Right atrium auricular region (tissue), 2 donors: ENCODE data around the gene PAX3. TPM values are rescaled to one million over a fixed set of nuclear protein-coding genes. Genes with fewer than 3 reads are reported as not detected.

ENCODE experiments used
- DNase-seq: peaks from one replicate; pipeline ENCODE4 v3.0.0-alpha.2; 2019; ENCODE audit warnings: low spot score
- H3K27ac ChIP-seq, 2 donors: fragments of 200-600 bp; sonication (generic); 1 replicate in 1 of 2; 2 replicates in 1 of 2; pipeline ENCODE4 v1.5.1; 2016 to 2019
- H3K27me3 ChIP-seq, 2 donors: fragments of 200-600 bp; sonication (generic); one replicate each; pipeline versions ENCODE4 v1.5.1 to v1.6.0; 2017 to 2019
- H3K36me3 ChIP-seq: fragments of 200-600 bp; sonication (generic); one replicate; pipeline ENCODE4 v1.5.1; 2016
- H3K4me1 ChIP-seq, 2 donors: fragments of 200-600 bp; sonication (generic); one replicate each; pipeline versions ENCODE4 v1.5.1 to v1.6.0; 2017 to 2019
- H3K4me3 ChIP-seq, 2 donors: fragments of 200-600 bp; sonication (generic); 1 replicate in 1 of 2; 2 replicates in 1 of 2; pipeline ENCODE4 v1.5.1; 2017 to 2019; ENCODE audit warnings: mild to moderate bottlenecking in 1 of 2, moderate library complexity in 1 of 2
- H3K9me3 ChIP-seq, 2 donors: fragments of 200-600 bp; sonication (generic); one replicate each; pipeline ENCODE4 v1.5.1; 2019
- total RNA-seq, 2 donors: library from RNA; depleted of rRNA; stranded (reverse); fragments of >200 nt; gene quantifications; one replicate each; pipeline ENCODE4 v1.1.0, GENCODE V29; 2016
- TF ChIP-seq, protein P1 (sequence below), 2 donors: fragments of 200-600 bp; sonication (generic); IDR thresholded peaks; one replicate each; pipeline ENCODE4 v1.5.1; 2019; ENCODE audit warnings: antibody characterized with exemption in 2 of 2

The PAX3 gene
- total RNA-seq = 1 to 10 TPM in 1 of 2 donors, under 1 TPM in 1; 0.24 to 1.7 TPM

DNA sequence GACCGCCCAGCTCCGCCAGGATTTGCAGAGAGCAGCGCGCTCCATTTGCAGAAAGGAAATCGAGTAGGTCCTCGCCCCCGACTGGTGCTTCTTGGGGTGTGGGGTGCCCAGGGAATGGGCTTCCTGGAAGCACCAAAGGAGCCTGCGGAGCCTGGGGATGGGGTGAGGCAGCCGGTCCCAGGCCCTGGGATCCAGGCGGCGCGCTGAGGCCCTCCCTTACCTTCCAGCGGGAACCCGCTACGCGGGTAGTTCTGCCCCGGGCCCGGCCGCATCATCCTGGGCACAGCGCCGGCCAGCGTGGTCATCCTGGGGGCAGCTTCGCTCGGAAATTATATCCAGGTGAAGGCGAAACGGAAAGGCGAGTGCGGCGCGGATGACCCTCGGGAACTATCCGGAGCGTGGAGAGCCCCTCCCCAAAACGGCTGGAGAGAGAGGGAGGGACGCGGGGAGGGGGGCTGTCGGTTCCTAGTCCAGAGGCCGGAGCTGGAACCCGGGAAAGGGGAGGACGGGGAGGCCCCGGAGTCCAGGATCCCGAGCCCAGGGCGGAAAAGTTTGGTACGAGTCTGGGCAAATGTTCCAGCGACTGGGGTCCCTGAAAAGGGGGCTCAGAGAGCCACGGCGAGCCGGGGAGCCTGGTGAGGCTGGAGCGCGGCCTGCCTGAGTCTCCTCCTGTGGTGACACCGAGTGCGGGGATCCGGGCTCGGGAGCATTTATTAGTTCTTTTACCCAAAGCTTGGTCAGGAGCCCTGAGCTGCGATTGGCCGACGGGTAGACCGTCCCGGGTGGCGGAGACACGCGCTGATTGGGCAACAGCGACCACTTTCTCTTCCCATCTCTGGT, at the start of gene PAX3:
TSS of gene PAX3 (minus strand) at position 688 of the 840 bp plus-strand sequence. CDS start at position 305, 383 bp downstream.
- H3K27me3 ChIP-seq = peaks cover 80 to 87% of the 10 kb centered on the region in 2 donors
- peak within 1 kb of the TSS in 1 of 2 donors; percentile 24 for H3K4me3 ChIP-seq
- H3K4me1 ChIP-seq = peaks cover 0 to 44% of the 10 kb centered on the region in 2 donors
- H3K36me3 ChIP-seq = no peaks in the 10 kb centered on the region
- DNase-seq = peak; percentile 56
- TF ChIP-seq, protein P1, sequence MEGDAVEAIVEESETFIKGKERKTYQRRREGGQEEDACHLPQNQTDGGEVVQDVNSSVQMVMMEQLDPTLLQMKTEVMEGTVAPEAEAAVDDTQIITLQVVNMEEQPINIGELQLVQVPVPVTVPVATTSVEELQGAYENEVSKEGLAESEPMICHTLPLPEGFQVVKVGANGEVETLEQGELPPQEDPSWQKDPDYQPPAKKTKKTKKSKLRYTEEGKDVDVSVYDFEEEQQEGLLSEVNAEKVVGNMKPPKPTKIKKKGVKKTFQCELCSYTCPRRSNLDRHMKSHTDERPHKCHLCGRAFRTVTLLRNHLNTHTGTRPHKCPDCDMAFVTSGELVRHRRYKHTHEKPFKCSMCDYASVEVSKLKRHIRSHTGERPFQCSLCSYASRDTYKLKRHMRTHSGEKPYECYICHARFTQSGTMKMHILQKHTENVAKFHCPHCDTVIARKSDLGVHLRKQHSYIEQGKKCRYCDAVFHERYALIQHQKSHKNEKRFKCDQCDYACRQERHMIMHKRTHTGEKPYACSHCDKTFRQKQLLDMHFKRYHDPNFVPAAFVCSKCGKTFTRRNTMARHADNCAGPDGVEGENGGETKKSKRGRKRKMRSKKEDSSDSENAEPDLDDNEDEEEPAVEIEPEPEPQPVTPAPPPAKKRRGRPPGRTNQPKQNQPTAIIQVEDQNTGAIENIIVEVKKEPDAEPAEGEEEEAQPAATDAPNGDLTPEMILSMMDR (IDR thresholded peaks at IDR 0.05) = no peak
- H3K9me3 ChIP-seq = no peaks in the 10 kb centered on the region
- H3K27ac ChIP-seq = no peak within 1 kb of the TSS

DNA sequence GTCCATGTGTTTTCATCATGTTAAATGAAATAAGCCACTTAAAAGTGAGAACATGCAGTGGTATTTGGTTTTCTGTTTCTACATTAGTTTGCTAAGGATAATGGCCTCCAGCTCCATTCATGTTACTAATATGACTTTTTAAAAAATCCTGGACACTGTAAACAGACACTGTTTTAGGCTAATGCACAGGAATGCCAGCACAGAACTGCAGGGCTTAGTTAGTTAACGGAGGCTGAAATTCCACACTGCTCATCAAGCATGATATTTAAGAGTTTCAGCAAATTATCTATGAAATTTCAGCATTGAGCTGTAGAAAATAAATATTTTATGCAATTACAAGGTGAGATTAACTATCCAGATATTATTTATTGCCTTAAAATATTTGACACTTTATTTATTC, 42.5 kb upstream of the PAX3 start:
- TF ChIP-seq, protein P1 (IDR thresholded peaks at IDR 0.05) = no peak
- H3K4me1 ChIP-seq = no peaks in the 10 kb centered on the region
- no peaks in the 10 kb centered on the region for H3K27me3 ChIP-seq
- H3K36me3 ChIP-seq = no peaks in the 10 kb centered on the region
- no peaks in the 10 kb centered on the region for H3K9me3 ChIP-seq
- H3K4me3 ChIP-seq = no peak overlapping the region
- H3K27ac ChIP-seq = no peak overlapping the region
- DNase-seq = no peak

DNA sequence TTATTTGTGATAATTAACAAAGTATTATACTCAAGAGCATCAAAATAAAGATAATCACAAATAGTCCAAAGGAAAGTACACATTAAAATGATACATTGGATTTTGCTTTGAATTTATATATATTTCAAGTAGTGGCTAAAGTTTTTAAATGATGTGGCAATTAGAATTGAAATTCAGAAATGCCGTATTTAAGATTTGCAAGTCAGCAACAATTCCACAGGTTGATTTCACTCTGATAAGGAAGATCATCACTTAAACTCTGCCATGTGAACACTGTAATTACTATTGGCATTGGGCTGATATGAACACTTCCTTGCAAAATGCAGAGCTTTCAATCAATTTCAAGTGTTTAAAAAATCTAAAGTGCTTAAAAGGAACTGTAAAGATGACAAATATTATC, 39.6 kb upstream of the PAX3 start:
- no peak overlapping the region for H3K27ac ChIP-seq
- H3K36me3 ChIP-seq = no peaks in the 10 kb centered on the region
- H3K9me3 ChIP-seq = peaks cover 0 to 20% of the 10 kb centered on the region in 2 donors
- DNase-seq = no peak
- H3K27me3 ChIP-seq = no peaks in the 10 kb centered on the region
- H3K4me3 ChIP-seq = no peak overlapping the region
- no peaks in the 10 kb centered on the region for H3K4me1 ChIP-seq
- TF ChIP-seq, protein P1 (IDR thresholded peaks at IDR 0.05) = no peak

DNA sequence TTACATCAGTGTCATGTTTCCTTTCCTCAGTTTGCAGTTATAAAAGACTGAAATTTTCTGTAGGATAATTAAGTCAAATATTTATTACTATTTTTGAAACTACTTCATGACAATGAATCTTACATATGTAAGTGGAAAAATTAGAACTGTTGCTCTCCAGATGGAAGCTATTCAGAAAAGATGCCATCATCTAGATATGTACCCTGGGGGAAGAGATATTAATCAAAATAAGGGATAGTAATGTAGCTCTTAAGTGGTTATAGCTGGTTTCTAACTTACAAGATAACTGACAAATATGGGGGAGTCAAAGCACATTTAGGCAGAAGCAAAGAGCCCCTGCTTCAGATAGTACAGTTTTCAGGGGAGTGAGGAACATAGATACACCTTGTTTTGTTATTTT, 38.1 kb upstream of the PAX3 start:
- H3K27me3 ChIP-seq = no peaks in the 10 kb centered on the region
- TF ChIP-seq, protein P1 (IDR thresholded peaks at IDR 0.05) = no peak
- no peaks in the 10 kb centered on the region for H3K4me1 ChIP-seq
- H3K4me3 ChIP-seq = no peak overlapping the region
- H3K9me3 ChIP-seq = peaks cover 0 to 20% of the 10 kb centered on the region in 2 donors
- no peak for DNase-seq
- no peak overlapping the region for H3K27ac ChIP-seq
- no peaks in the 10 kb centered on the region for H3K36me3 ChIP-seq

DNA sequence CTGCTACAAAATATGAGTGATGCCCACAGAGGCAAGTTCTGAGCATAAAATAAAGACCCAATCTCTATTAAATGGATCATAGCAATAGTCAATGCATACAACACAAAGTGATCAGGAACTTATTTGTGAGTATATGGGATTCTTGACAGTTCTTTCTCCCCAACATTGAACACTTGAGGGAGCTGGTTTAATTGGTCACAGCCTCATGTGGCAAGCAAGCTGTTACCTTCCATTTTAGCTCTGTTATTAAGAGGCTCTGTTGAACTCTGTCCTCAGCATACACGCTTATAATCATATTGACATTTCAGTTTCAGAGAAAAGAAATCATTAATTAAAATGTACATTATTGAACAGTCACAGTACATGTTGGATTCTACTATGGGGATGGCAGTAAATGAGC, 37.6 kb upstream of the PAX3 start:
- Histone ChIP-seq H3K27me3 (no peaks in the 10 kb centered on the region), H3K4me3 (no peak overlapping the region), H3K36me3 (no peaks in the 10 kb centered on the region), H3K27ac (no peak overlapping the region), H3K4me1 (no peaks in the 10 kb centered on the region), H3K9me3 (peaks cover 0 to 20% of the 10 kb centered on the region in 2 donors)
- no peak for DNase-seq
- TF ChIP-seq, protein P1 (IDR thresholded peaks at IDR 0.05) = no peak
